Loucy (cell line): ENCODE data around the gene PRRX1.

ENCODE experiments used
- H2AFZ ChIP-seq: fragments of 200-600 bp; sonication (generic); 2 replicates; pipeline ENCODE4 v1.6.0; 2016; ENCODE audit warnings: antibody characterized with exemption, mild to moderate bottlenecking, low read length, moderate library complexity
- H3F3A ChIP-seq: fragments of 200-600 bp; 2 replicates; pipeline ENCODE4 v1.6.0; 2016; ENCODE audit warnings: antibody characterized with exemption, low read depth, mild to moderate bottlenecking
- H3K27me3 ChIP-seq: fragments of 200-600 bp; sonication (generic); 2 replicates; pipeline ENCODE4 v1.6.1; 2014; ENCODE audit warnings: low read length, mild to moderate bottlenecking; ENCODE audit not compliant: insufficient read depth, poor library complexity, severe bottlenecking
- H3K36me3 ChIP-seq: fragments of 200-600 bp; sonication (generic); 2 replicates; pipeline ENCODE4 v1.6.1; 2016; ENCODE audit warnings: low read length; ENCODE audit not compliant: insufficient read depth
- H3K4me1 ChIP-seq: fragments of 200-600 bp; sonication (generic); 2 replicates; pipeline ENCODE4 v1.5.1; 2014; ENCODE audit warnings: low read length, mild to moderate bottlenecking; ENCODE audit not compliant: insufficient read depth, poor library complexity, severe bottlenecking
- H3K4me2 ChIP-seq: fragments of 200-600 bp; sonication (generic); 2 replicates; pipeline ENCODE4 v1.6.0; 2014; ENCODE audit warnings: antibody characterized with exemption, low read length, low read depth, mild to moderate bottlenecking; ENCODE audit not compliant: poor library complexity, severe bottlenecking
- H3K4me3 ChIP-seq: fragments of 200-600 bp; sonication (generic); 2 replicates; pipeline ENCODE4 v1.5.1; 2014; ENCODE audit warnings: low read length, mild to moderate bottlenecking, mixed read lengths; ENCODE audit not compliant: poor library complexity, severe bottlenecking
- H3K79me2 ChIP-seq: fragments of 200-600 bp; sonication (generic); 2 replicates; pipeline ENCODE4 v1.6.1; 2014; ENCODE audit warnings: low read length; ENCODE audit not compliant: insufficient read depth
- H3K9ac ChIP-seq: fragments of 200-600 bp; sonication (generic); 2 replicates; pipeline ENCODE4 v1.6.0; 2014; ENCODE audit warnings: mild to moderate bottlenecking, low read depth, low read length, moderate library complexity; ENCODE audit not compliant: poor library complexity, severe bottlenecking
- H3K9me2 ChIP-seq: fragments of 200-600 bp; sonication (generic); replicated peaks from 2 replicates; pipeline ENCODE4 v1.6.1; 2016; ENCODE audit warnings: low read depth, low read length, mixed read lengths
- H3K9me3 ChIP-seq: fragments of 200-600 bp; sonication (generic); 2 replicates; pipeline ENCODE4 v1.6.1; 2014; ENCODE audit warnings: mild to moderate bottlenecking, antibody characterized with exemption, low read length, low read depth; ENCODE audit not compliant: insufficient read depth
- H4K20me1 ChIP-seq: fragments of 200-600 bp; sonication (generic); 2 replicates; pipeline ENCODE4 v1.6.0; 2014; ENCODE audit warnings: antibody characterized with exemption, low read length, mild to moderate bottlenecking; ENCODE audit not compliant: insufficient read depth, poor library complexity, severe bottlenecking
- EZH2phosphoT487 ChIP-seq: fragments of 200-600 bp; IDR thresholded peaks from 2 replicates; pipeline ENCODE4 v1.6.1; 2018; ENCODE audit warnings: antibody characterized with exemption, mild to moderate bottlenecking, moderate library complexity, borderline replicate concordance
- TF ChIP-seq, protein P1 (sequence below): fragments of 200-600 bp; sonication (generic); conservative IDR thresholded peaks from 2 replicates; pipeline ENCODE4 v1.5.1; 2014; ENCODE audit warnings: mild to moderate bottlenecking, antibody characterized with exemption, low read length

The PRRX1 gene

DNA sequence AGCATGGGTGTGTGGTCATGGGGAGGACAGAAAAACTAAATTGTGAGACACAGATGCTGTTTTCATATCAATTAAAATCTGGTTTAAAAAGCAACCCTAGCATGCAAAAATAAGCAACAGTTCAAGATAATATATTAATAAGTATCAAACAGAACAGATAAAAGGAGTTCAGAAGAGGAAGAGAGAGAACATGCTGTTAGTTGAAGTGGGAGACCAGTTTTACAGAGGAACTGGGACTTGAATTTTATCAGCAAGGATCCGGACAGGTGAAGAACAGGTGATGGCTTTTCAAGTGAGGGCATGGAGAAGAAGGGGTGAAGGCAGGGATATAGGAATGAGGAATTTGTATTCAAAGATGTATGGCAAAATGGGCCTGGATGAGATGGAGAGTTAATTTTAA lies 75.9 kb downstream of the PRRX1 start:
- H3K79me2 ChIP-seq, result no peaks in the 10 kb centered on the region
- no peaks in the 10 kb centered on the region for H3K4me1 ChIP-seq
- no peak overlapping the region for H3K4me2 ChIP-seq
- no peaks in the 10 kb centered on the region for H4K20me1 ChIP-seq
- no peaks in the 10 kb centered on the region for H3F3A ChIP-seq
- H3K9me2 ChIP-seq, result no peaks in the 10 kb centered on the region
- peaks cover 7% of the 10 kb centered on the region; the same call in 1 of the 2 replicates for H3K9me3 ChIP-seq
- H3K4me3 ChIP-seq, result no peak overlapping the region
- no peak for TF ChIP-seq EZH2phosphoT487
- TF ChIP-seq, protein P1, sequence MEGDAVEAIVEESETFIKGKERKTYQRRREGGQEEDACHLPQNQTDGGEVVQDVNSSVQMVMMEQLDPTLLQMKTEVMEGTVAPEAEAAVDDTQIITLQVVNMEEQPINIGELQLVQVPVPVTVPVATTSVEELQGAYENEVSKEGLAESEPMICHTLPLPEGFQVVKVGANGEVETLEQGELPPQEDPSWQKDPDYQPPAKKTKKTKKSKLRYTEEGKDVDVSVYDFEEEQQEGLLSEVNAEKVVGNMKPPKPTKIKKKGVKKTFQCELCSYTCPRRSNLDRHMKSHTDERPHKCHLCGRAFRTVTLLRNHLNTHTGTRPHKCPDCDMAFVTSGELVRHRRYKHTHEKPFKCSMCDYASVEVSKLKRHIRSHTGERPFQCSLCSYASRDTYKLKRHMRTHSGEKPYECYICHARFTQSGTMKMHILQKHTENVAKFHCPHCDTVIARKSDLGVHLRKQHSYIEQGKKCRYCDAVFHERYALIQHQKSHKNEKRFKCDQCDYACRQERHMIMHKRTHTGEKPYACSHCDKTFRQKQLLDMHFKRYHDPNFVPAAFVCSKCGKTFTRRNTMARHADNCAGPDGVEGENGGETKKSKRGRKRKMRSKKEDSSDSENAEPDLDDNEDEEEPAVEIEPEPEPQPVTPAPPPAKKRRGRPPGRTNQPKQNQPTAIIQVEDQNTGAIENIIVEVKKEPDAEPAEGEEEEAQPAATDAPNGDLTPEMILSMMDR, result no peak
- no peak overlapping the region for H2AFZ ChIP-seq
- no peaks in the 10 kb centered on the region for H3K27me3 ChIP-seq
- H3K9ac ChIP-seq, result no peak overlapping the region
- no peaks in the 10 kb centered on the region for H3K36me3 ChIP-seq

DNA sequence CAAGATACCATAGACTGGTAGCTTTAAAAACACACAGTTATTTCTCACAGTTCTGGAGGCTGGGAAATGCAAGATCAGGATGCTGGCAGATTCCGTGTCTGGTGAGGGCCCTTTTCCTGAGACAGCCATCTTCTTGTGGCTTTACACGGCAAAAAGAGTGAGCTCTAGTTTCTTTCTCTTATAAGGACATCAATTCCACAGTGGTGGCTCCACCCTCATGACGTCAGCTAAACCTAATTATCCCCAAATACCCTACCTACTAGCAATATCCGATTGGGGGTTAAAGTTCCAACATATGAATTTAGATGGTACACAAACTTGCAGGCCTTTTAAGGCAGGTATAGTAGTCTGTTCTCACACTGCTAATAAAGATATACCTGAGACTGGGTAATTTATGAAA lies 77.7 kb downstream of the PRRX1 start:
- TF ChIP-seq, protein P1, result no peak
- TF ChIP-seq EZH2phosphoT487, result no peak
- Histone ChIP-seq H3K9me3 (peaks cover 7% of the 10 kb centered on the region; the same call in 1 of the 2 replicates), H3K36me3 (no peaks in the 10 kb centered on the region), H3K9me2 (no peaks in the 10 kb centered on the region), H3K9ac (no peak overlapping the region), H3F3A (no peaks in the 10 kb centered on the region), H3K4me3 (no peak overlapping the region), H4K20me1 (no peaks in the 10 kb centered on the region), H2AFZ (no peak overlapping the region), H3K27me3 (no peaks in the 10 kb centered on the region), H3K4me2 (no peak overlapping the region), H3K79me2 (no peaks in the 10 kb centered on the region), H3K4me1 (no peaks in the 10 kb centered on the region)

DNA sequence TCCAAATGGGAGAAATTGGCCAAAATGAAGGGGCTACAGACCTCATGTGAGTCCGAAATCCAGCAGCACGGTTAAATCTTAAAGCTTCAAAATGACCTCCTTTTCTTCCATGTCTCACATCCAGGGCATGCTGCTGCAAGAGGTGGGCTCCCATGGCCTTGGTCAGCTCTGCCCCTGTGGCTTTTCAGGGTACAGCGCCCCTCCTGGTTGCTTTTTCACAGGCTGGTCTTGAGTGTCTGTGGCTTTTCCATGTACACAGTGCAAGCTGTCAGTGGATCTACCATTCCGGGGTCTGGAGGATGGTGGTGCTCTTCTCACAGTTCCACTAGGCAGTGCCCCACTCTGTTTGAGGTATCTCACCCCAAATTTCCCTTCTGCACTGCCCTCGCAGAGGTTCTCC lies 78.7 kb downstream of the PRRX1 start:
- Histone ChIP-seq H2AFZ (no peak overlapping the region), H3K9me2 (no peaks in the 10 kb centered on the region), H3K9ac (no peak overlapping the region), H4K20me1 (no peaks in the 10 kb centered on the region), H3K79me2 (no peaks in the 10 kb centered on the region), H3K9me3 (peaks cover 7% of the 10 kb centered on the region; the same call in 1 of the 2 replicates), H3K4me1 (no peaks in the 10 kb centered on the region), H3K4me2 (no peak overlapping the region), H3F3A (no peaks in the 10 kb centered on the region), H3K36me3 (no peaks in the 10 kb centered on the region), H3K4me3 (no peak overlapping the region), H3K27me3 (no peaks in the 10 kb centered on the region)
- TF ChIP-seq, protein P1, result no peak
- TF ChIP-seq EZH2phosphoT487, result no peak
